AG09309 (cell line): ENCODE results near the gene DCTN1.

Experiments used
- DNase-seq: peaks from one replicate; pipeline ENCODE4 v3.0.0-alpha.2; 2010; ENCODE audit warnings: low read depth
- H3K4me3 ChIP-seq: 2 replicates; pipeline ENCODE4 v1.5.1; 2011; ENCODE audit warnings: mild to moderate bottlenecking, low read depth, low read length, moderate library complexity; ENCODE audit not compliant: control insufficient read depth
- CTCF ChIP-seq: IDR thresholded peaks from 2 replicates; pipeline ENCODE4 v1.5.1; 2011; ENCODE audit warnings: mild to moderate bottlenecking, low read depth, low read length, inconsistent platforms; ENCODE audit not compliant: insufficient read depth, control insufficient read depth; ENCODE audit errors: missing control alignments

Gene DCTN1

GRCh38 chr2:74333175-74333574 lies 46.9 kb downstream of the DCTN1 start:
- DNase-seq, result peak; percentile 0
- TF ChIP-seq CTCF, result peak; percentile 61
- H3K4me3 ChIP-seq, result no peak overlapping the region

GRCh38 chr2:74332550-74333174 lies 47.4 kb downstream of the DCTN1 start:
- TF ChIP-seq CTCF, result no peak
- H3K4me3 ChIP-seq, result no peak overlapping the region
- DNase-seq, result no peak

- no peak for TF ChIP-seq CTCF
- no peak overlapping the region for H3K4me3 ChIP-seq
- DNase-seq, result no peak
These were observed 51.5 kb downstream of the DCTN1 start for GRCh38 chr2:74328573-74328972.

GRCh38 chr2:74328074-74328473 lies 52.0 kb downstream of the DCTN1 start:
- no peak for DNase-seq
- no peak for TF ChIP-seq CTCF

GRCh38 chr2:74327627-74328026 lies 52.5 kb downstream of the DCTN1 start:
- no peak for DNase-seq
- no peak overlapping the region for H3K4me3 ChIP-seq
- TF ChIP-seq CTCF, result no peak

More at GRCh38 chr2:74328074-74328473, 52.0 kb downstream of the DCTN1 start:
- no peak overlapping the region for H3K4me3 ChIP-seq

GRCh38 chr2:74327199-74327598 lies 52.9 kb downstream of the DCTN1 start:
- TF ChIP-seq CTCF, result no peak

More at GRCh38 chr2:74327199-74327598, 52.9 kb downstream of the DCTN1 start:
- DNase-seq, result no peak
- no peak overlapping the region for H3K4me3 ChIP-seq
